Measurements from ENCODE around the gene TCF7L1. TPM values are rescaled to one million over a fixed set of nuclear protein-coding genes. Genes with fewer than 3 reads are reported as not detected.

TCF7L1 gene
- 44.4 to 48.3 TPM (median 45.7 TPM) in 3 replicates for total RNA-seq

DNA sequence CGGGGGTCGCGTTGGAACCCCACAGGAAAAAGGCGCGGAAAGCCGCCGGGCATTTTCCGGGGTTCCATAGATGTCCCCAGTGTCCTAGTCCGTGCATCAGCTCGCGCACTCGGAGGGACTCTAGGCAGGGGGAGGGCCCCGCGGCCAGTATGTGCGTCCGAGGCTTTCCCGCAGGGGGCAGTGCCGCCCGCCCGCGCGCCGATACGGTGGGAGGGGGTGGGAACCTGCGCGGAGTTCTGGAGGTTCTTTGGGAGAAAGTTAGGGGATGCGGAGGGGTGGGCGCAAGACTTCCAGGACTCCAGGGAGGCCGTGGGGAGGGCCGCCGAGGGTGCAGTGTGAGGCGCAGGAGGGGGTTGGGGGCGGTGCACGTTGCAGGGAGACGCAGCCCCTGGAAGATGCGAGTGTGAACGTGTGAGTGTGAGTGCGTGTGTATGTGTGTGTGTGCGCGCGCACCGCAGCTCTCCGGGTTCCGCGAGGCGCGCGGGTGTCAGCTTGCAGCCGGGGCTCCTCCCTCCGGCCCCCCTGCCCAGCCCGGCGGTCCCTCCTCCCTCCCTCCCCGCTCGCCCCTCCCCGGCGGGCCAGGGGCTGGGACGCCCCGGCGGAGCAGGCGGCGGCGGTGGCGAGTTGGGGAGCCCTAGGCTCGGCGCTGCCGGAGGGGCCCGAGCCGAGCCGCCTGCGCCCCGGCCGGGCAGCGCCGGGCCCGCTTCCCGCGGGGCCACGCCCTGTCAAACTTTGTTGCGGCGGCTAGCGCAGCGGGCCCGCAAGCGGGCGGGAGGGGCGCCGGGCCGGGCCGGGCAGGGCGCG is at the start of gene TCF7L1:
Gene TCF7L1 (plus strand): TSS at position 559 of the 804 bp plus-strand sequence. CDS start 293 bp downstream, outside the sequence.
- Mint-ChIP-seq H3K9me3 (no peaks in the 10 kb centered on the region), H3K36me3 (no peaks in the 10 kb centered on the region), H3K4me3 (peak within 1 kb of the TSS; percentile 88), H3K4me1 (peaks cover 15% of the 10 kb centered on the region), H3K27ac (peak within 1 kb of the TSS; percentile 88), H3K27me3 (ENCODE audit: low read depth) (no peaks in the 10 kb centered on the region)
- TF ChIP-seq, protein P1, sequence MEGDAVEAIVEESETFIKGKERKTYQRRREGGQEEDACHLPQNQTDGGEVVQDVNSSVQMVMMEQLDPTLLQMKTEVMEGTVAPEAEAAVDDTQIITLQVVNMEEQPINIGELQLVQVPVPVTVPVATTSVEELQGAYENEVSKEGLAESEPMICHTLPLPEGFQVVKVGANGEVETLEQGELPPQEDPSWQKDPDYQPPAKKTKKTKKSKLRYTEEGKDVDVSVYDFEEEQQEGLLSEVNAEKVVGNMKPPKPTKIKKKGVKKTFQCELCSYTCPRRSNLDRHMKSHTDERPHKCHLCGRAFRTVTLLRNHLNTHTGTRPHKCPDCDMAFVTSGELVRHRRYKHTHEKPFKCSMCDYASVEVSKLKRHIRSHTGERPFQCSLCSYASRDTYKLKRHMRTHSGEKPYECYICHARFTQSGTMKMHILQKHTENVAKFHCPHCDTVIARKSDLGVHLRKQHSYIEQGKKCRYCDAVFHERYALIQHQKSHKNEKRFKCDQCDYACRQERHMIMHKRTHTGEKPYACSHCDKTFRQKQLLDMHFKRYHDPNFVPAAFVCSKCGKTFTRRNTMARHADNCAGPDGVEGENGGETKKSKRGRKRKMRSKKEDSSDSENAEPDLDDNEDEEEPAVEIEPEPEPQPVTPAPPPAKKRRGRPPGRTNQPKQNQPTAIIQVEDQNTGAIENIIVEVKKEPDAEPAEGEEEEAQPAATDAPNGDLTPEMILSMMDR (IDR thresholded peaks at IDR 0.05; ENCODE audit: unreplicated experiment), result peak; percentile 86
- DNase-seq (ENCODE audit: low spot score in 2 of 2, unreplicated experiment in 2 of 2), result peak; percentile 88 to 96

DNA sequence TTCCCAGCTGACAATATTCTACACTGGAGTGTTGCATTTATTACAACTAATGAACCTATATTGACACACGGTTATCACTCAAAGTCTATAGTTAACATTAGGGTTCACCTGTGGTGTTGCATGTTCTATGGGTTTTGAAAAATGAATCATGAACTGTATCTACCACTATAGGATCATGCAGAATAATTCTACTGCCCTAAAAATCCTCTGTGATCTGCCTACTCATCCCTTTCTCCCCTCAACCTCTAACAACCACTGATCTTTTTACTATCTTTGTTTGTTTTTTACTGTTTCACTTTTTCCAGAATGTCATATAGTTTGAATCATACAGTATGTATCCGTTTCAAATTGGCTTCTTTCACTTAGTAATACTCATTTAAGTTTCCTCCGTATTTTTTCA is 47.6 kb upstream of the TCF7L1 start:
- no peak overlapping the region for H3K4me3 Mint-ChIP-seq
- DNase-seq (ENCODE audit: low spot score in 2 of 2, unreplicated experiment in 2 of 2), result no peak
- peaks cover 21% of the 10 kb centered on the region for H3K9me3 Mint-ChIP-seq
- H3K27ac Mint-ChIP-seq, result no peak overlapping the region
- TF ChIP-seq, protein P1 (IDR thresholded peaks at IDR 0.05; ENCODE audit: unreplicated experiment), result no peak
- no peaks in the 10 kb centered on the region for H3K4me1 Mint-ChIP-seq
- peaks cover 15% of the 10 kb centered on the region for H3K27me3 Mint-ChIP-seq (ENCODE audit: low read depth)
- H3K36me3 Mint-ChIP-seq, result no peaks in the 10 kb centered on the region

GRCh38 chr2:85087541-85087940 is 45.7 kb upstream of the TCF7L1 start:
- no peak overlapping the region for H3K4me3 Mint-ChIP-seq
- TF ChIP-seq, protein P1 (IDR thresholded peaks at IDR 0.05; ENCODE audit: unreplicated experiment), result no peak
- H3K4me1 Mint-ChIP-seq, result no peaks in the 10 kb centered on the region

DNA sequence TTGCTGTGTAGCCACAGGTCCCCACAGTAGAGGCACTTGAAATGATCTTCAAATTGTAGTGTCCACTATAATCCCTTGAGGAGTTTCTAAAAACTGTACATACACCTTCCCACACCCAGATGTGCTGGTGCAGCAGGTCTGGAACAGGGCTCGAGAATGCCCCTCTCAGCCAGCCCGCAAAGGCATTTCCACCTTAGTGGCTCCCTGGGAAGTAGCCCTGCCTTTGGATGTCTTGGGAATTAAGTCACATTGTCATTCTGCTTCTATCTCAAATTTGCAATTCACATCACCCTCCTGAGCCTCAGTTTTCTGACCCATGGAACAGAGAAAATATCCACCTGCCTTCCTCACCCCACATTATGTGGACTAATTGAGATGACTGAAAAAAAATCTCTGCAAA is 44.3 kb upstream of the TCF7L1 start:
- peaks cover 9% of the 10 kb centered on the region for H3K27me3 Mint-ChIP-seq (ENCODE audit: low read depth)
- no peaks in the 10 kb centered on the region for H3K36me3 Mint-ChIP-seq
- H3K9me3 Mint-ChIP-seq, result peaks cover 8% of the 10 kb centered on the region
- TF ChIP-seq, protein P1 (IDR thresholded peaks at IDR 0.05; ENCODE audit: unreplicated experiment), result no peak
- H3K4me1 Mint-ChIP-seq, result no peaks in the 10 kb centered on the region
- DNase-seq (ENCODE audit: low spot score in 2 of 2, unreplicated experiment in 2 of 2), result no peak
- no peak overlapping the region for H3K27ac Mint-ChIP-seq
- no peak overlapping the region for H3K4me3 Mint-ChIP-seq

More at GRCh38 chr2:85087541-85087940, 45.7 kb upstream of the TCF7L1 start:
- peaks cover 13% of the 10 kb centered on the region for H3K9me3 Mint-ChIP-seq
- peaks cover 15% of the 10 kb centered on the region for H3K27me3 Mint-ChIP-seq (ENCODE audit: low read depth)
- DNase-seq (ENCODE audit: low spot score in 2 of 2, unreplicated experiment in 2 of 2), result no peak
- no peak overlapping the region for H3K27ac Mint-ChIP-seq
- no peaks in the 10 kb centered on the region for H3K36me3 Mint-ChIP-seq

- no peak for DNase-seq (ENCODE audit: low spot score in 2 of 2, unreplicated experiment in 2 of 2)
- no peak overlapping the region for H3K27ac Mint-ChIP-seq
- H3K4me3 Mint-ChIP-seq, result no peak overlapping the region
- TF ChIP-seq, protein P1 (IDR thresholded peaks at IDR 0.05; ENCODE audit: unreplicated experiment), result no peak
- peaks cover 5% of the 10 kb centered on the region for H3K27me3 Mint-ChIP-seq (ENCODE audit: low read depth)
- peaks cover 12% of the 10 kb centered on the region for H3K9me3 Mint-ChIP-seq
- no peaks in the 10 kb centered on the region for H3K4me1 Mint-ChIP-seq
- H3K36me3 Mint-ChIP-seq, result no peaks in the 10 kb centered on the region
Observed at GRCh38 chr2:85089585-85089984, 43.6 kb upstream of the TCF7L1 start.

Measured in mesothelial cell of epicardium (in vitro differentiated cells).